GM18508 (cell line): ENCODE measurements around the gene STAM.

Experiments
- ATAC-seq: cut with Tn5 transposase; IDR thresholded peaks from one replicate; pipeline ENCODE4 v1.9.1; 2021; ENCODE audit warnings: moderate number of reproducible peaks; ENCODE audit not compliant: insufficient read depth, unreplicated experiment

The STAM gene

GRCh38 chr10:17671307-17671706 lies 27.4 kb downstream of the STAM start:
- no peak for ATAC-seq

DNA sequence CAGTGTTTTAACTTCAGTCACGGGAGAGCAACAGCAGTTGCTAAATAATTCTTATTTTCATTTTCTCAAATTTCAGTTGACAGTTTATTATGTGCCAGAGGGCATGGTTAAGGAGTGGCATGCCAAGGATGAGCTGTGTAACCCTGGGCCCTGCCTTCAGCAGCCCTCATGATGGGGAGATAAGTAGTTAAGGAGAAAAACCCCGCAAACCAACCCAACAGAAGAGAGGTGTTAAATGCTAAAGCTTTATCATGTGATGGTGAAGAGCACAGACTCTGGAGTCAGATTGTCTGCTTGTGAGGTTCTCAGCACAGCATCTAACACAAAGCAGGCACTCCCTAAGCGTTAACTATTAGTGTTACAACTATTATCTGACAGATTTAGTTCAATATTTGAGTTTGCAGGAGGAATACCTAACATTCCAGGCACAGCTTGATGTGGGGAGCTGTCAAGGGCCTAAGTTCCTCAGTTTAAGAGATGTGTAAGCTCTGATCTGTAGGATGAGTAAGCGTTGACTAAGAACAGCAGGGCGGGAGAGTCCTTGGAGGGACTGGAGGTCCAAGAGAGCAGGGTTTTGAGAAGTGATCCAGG lies 29.6 kb downstream of the STAM start:
- no peak for ATAC-seq

- no peak for ATAC-seq
Observed at GRCh38 chr10:17674566-17674965, 30.6 kb downstream of the STAM start.

DNA sequence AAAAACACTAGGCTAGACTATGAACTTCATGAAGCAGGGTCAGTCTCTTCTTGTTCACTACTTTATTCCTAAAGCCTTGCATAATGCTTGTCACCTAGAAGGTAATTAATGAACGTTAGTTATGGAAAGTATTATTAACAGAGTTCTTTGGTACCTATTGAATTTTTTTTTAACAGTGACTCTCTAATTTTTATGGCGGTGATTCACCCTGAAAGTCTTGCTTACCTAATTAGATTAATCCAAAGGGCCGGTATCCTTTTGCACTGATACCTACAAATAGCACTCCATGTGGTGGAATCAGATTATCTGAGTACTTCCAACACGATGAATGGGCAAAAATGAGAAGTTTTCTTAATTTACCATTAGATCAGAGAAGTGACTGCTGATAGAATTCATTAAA lies 31.7 kb downstream of the STAM start:
- no peak for ATAC-seq

- no peak for ATAC-seq
Observed at GRCh38 chr10:17676919-17677318, 33.0 kb downstream of the STAM start.

GRCh38 chr10:17682236-17682946 lies 38.4 kb downstream of the STAM start:
- no peak for ATAC-seq

DNA sequence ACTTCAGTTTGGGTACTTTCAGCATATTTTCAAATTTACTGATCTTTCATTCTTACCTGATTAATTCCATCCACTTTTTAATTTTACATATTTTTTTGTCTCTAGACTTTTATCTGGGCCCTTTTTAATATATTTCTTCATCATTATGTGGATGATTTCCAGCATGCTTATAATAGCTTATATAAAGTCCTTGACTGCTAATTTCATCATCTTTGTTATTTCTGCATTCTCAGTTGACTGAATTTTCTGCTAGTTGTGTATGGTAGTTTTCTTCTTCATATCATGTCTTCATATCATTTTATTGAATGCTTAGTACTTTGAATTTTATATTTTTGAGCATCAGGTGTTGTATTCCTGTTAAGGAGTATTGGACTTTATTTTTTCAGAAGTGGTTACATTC lies 39.6 kb downstream of the STAM start:
- ATAC-seq = no peak

DNA sequence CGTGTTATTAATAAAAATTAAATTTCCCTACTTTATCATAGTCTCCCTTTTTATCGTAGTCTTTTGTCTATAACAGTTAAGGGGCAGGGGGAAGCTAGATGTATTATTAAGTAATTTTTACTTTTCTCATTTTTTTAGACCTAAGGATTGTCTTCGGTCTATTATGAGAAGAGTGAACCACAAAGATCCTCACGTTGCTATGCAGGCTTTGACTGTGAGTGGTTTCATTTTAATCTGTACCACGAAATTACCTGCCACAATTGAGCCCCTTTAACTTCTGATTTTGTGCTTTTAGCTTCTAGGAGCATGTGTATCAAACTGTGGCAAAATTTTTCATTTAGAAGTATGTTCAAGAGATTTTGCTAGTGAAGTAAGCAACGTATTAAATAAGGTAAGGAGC lies 40.6 kb downstream of the STAM start:
- peak; percentile 35 for ATAC-seq

- peak; percentile 49 for ATAC-seq
Observed at GRCh38 chr10:17685233-17685840, 41.4 kb downstream of the STAM start.

- ATAC-seq = no peak
Observed at GRCh38 chr10:17687117-17687831, 43.3 kb downstream of the STAM start.

- no peak for ATAC-seq
Observed at GRCh38 chr10:17689137-17689536, 45.2 kb downstream of the STAM start.

DNA sequence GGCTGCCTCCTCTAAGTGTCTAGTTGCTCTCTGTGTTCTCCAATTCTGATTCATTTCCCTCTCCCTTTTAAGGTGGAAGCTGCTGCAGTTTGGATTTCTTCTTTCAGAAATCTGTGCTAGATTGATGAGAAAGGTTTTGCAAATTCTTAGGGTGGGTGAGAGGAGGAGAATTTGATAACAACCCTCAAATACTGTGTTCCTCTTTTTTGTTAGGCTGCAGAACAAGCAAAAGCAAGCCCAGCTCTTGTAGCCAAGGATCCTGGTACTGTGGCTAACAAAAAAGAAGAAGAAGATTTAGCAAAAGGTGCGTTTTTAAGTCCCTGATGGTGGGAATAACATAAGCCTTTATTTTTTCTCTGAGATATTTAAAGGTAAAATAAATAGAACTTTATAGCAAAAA lies 49.1 kb downstream of the STAM start:
- ATAC-seq = no peak

DNA sequence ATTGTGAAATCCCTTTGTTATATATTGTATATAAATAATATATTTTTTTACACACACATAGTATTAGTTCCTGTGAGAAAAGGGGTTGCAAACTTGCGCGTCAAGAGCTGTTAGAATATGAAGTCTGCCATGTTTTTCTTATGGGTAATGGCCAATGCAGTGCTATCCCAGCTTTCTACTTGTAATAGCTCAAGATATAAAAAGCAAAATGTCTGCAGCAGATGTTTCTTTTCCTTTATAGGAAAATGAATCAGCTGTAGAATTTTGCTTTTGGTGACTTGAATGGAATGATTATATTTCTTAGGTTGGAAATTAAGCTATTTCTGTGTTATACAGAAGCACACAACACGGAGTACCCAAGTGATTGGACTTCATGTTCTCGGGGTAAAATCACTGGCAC lies 54.7 kb downstream of the STAM start:
- no peak for ATAC-seq

- no peak for ATAC-seq
Observed at GRCh38 chr10:17701301-17701700, 57.4 kb downstream of the STAM start.

GRCh38 chr10:17703706-17704105 lies 59.8 kb downstream of the STAM start:
- no peak for ATAC-seq

DNA sequence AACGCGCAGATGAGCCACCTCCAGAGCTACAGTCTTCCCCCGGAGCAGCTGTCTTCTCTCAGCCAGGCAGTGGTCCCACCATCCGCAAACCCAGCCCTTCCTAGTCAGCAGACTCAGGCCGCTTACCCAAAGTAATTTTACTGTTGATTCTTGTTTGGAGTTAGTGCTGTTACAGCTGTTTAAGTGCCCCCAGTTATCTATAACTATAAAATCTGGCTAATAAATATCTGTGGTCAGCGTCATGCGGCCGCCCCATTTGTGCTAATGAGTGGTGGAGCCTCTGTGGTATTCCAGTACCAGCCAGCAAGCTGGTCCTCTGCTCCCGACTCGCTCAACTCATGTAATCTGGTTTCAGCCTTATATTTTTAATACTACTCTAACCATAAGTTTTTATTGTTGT lies 64.9 kb downstream of the STAM start:
- ATAC-seq = no peak

DNA sequence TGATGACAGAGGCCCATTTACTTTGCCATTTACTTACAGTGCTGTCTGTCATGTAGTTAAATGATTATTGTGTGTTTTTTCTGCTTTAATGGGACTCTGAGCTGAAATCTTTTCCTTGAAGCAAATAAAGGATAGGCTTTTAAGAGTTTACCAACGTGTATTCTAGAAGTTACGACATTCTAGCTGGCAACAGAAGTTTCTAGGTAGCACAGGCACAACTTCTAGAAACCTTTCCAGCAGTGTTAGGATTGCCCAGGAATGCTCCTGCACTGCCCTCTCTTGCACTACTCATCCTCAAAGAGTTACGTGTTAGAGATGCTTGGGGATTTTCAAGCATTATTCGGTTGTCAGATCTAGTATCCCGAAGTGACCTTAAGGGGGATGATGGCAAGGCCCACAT lies 65.5 kb downstream of the STAM start:
- no peak for ATAC-seq

DNA sequence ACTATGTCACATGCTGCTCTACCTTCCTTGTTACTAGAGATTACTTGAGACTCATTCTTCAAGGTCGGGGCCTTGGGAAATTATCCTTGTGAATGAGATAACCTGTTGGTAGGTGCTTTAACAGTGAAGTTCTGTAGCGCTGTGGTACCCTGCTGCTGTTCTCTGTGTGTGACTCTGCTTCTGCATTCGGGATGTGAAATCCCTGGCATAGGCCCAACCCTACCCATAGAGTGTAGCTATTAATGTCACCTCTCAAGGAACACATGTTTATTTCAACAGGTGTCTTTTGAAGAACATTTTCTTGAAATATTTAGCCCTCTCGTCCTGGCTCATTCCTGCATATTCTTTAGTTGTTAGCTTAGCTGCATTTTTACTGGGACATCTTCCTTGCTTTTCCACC lies 66.2 kb downstream of the STAM start:
- no peak for ATAC-seq

DNA sequence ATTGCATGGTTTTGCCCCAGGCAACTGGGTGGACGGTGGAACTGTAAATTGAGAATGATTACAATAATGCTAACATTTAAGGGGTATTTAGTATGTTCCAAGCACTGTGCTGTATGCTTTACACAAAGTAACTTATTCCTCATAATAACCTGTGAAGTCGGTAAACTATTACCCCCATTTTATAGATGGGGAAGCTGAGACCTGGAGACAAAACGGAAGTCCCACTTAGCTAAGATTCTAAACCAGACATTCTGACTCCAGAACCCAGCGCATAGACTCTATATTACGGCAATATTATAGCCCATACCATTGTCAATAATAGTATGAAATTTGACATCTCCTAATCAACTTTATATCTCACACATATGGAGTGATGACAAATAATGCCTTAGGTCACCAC lies 68.1 kb downstream of the STAM start:
- ATAC-seq = no peak

DNA sequence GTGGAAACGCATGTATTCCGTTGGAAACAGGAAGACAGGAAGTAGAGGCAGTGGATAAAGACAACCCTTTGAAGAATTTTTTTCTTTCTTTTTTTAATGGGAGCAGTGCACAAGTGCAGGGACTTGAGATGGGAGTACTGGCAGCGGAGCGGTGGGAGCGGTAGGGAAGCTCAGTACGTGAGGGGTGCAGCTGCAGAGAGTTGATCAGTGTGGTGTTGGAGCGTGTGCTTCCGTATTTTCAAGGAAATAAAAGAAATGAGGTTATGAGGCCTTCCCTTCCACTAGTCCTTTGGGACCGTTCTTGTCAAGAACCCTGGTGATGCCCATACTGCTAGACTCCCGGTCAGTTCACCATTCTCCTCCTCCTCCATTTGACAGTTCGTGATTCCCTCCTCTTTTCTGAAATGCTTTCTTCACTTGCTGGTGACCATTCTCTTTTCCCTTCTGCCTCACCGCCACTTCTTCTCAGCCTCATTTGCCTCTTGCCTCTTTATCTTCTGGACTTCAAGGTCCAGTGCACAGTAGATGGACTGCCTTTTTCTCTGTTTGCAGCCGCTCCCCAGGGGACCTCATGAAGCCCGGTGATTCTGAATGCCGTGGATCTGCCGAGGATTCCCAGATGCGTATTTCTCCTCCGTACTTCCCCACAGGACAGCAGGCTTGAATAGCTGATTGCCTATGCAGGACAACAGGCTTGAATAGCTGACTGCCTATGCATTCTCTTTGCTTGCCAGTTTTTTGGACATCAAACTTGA lies 68.9 kb downstream of the STAM start:
- no peak for ATAC-seq

GRCh38 chr10:17713758-17714157 lies 69.8 kb downstream of the STAM start:
- no peak for ATAC-seq
